ACHN (cell line): ENCODE measurements around the gene PARD3.
"Not testable (repeated sequence)": the region's sequence is repeated elsewhere in the genome, so short reads cannot be mapped to it uniquely, and the experiment has no call there.

Source experiments
- DNase-seq: peaks from one replicate; pipeline ENCODE4 v3.0.0-alpha.2; 2015
- in situ Hi-C: cut with HindIII; loops from 2 replicates; pipeline ENCODE4 v1.10.0; 2017; ENCODE audit warnings: low sequenced_read_pairs, low pct_ligation_motif_present, low pct_unique_long_range_greater_than_20kb

PARD3 gene

GRCh38 chr10:34291466-34292193 is 523.5 kb downstream of the PARD3 start:
- in situ Hi-C loops, result no loop called here
- no peak for DNase-seq

GRCh38 chr10:34290412-34291081 is 524.5 kb downstream of the PARD3 start:
- DNase-seq, result no peak
- in situ Hi-C loops, result no loop called here

GRCh38 chr10:34288634-34289033 is 526.5 kb downstream of the PARD3 start:
- in situ Hi-C loops, result no loop called here
- no peak for DNase-seq

- DNase-seq, result peak; percentile 42
- in situ Hi-C loops, result no loop called here
Measured at GRCh38 chr10:34286136-34286739, 528.9 kb downstream of the PARD3 start.

GRCh38 chr10:34281661-34282582 is 533.2 kb downstream of the PARD3 start:
- no peak for DNase-seq
- in situ Hi-C loops, result no loop called here

GRCh38 chr10:34280599-34281374 is 534.3 kb downstream of the PARD3 start:
- DNase-seq, result peak; percentile 66
- in situ Hi-C loops, result no loop called here

GRCh38 chr10:34275626-34276130 is 539.4 kb downstream of the PARD3 start:
- in situ Hi-C loops, result no loop called here
- DNase-seq, result no peak

- in situ Hi-C loops, result no loop called here
- DNase-seq, result no peak
Measured at GRCh38 chr10:34274906-34275305, 540.2 kb downstream of the PARD3 start.

- in situ Hi-C loops, result no loop called here
- no peak for DNase-seq
Measured at GRCh38 chr10:34273340-34273739, 541.8 kb downstream of the PARD3 start.

GRCh38 chr10:34272316-34272715 is 542.8 kb downstream of the PARD3 start:
- in situ Hi-C loops, result no loop called here
- DNase-seq, result no peak

GRCh38 chr10:34268410-34268809 is 546.7 kb downstream of the PARD3 start:
- in situ Hi-C loops, result not testable (repeated sequence)

GRCh38 chr10:34262985-34263384 is 552.1 kb downstream of the PARD3 start:
- in situ Hi-C loops, result no loop called here
- no peak for DNase-seq

More at GRCh38 chr10:34268410-34268809, 546.7 kb downstream of the PARD3 start:
- not testable (repeated sequence) for DNase-seq

- in situ Hi-C loops, result no loop called here
Measured at GRCh38 chr10:34260904-34261303, 554.2 kb downstream of the PARD3 start.

GRCh38 chr10:34256216-34256615 is 558.9 kb downstream of the PARD3 start:
- in situ Hi-C loops, result no loop called here
- DNase-seq, result no peak

More at GRCh38 chr10:34260904-34261303, 554.2 kb downstream of the PARD3 start:
- DNase-seq, result no peak

- no peak for DNase-seq
- in situ Hi-C loops, result no loop called here
Measured at GRCh38 chr10:34255035-34255434, 560.1 kb downstream of the PARD3 start.

GRCh38 chr10:34254596-34254995 is 560.5 kb downstream of the PARD3 start:
- in situ Hi-C loops, result no loop called here
- DNase-seq, result peak; percentile 45

- no peak for DNase-seq
- in situ Hi-C loops, result no loop called here
Measured at GRCh38 chr10:34252111-34252510, 563.0 kb downstream of the PARD3 start.

GRCh38 chr10:34251177-34251576 is 563.9 kb downstream of the PARD3 start:
- in situ Hi-C loops, result no loop called here

More at GRCh38 chr10:34251177-34251576, 563.9 kb downstream of the PARD3 start:
- DNase-seq, result no peak
